ENCODE data around the gene SLU7.
"Not testable (repeated sequence)": the region's sequence is repeated elsewhere in the genome, so short reads cannot be mapped to it uniquely, and the experiment has no call there.

Gene SLU7

DNA sequence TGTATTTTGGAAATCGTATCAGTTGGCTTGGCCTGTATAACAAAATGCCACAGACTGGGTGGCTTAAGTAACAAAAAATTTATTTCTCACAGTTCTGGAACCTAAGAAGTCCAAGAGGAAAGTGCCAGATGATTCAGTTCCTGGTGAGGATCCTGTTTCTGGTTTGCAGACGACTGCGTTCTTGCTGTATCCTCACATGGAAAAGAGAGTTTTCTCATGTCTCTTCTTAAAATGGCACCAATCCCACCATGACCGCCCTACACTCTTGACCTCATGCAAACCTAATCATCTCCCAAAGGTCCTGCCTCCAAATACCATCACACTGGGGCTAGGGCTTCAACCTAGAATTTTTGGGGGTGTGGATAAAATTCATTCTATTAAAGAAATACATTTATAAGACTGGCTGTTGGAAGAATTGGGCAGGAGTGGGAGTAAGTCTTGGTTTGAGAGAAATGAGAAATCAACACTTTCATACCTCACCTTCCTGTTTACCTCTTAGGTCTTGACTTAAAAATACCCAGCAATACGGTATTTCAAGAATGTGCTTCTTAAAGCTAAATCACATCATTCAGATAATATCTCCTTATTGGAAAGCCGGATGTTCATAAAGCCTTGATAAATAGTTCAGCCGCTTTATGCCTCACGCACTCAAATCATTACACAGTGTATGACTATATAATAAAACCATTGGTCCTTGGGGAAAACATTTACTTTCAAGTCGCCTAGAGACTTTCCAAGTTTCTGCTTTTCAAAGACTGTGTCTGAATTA, 31.5 kb upstream of the SLU7 start:
- no peak for DNase-seq (ENCODE audit: low read depth)

DNA sequence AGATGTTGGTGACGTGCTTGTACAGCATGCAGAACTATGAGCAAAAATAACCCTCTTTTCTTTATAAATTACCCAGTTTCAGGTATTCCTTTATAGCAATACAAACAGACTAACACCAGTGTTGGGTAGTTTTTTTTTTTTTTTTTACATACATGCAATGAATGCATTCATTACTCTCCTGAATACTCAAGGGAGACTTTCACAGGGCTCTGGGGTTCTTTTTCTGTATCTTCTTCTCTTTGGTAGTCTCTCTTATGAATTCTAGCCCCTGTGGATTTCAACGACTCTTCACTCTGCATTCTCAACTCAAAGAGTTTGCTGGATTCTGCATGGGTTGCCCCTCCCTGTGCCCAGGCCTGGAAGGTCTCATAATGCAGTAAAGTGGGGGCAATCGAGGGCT, 30.6 kb upstream of the SLU7 start:
- DNase-seq (ENCODE audit: low read depth): no peak

GRCh38 chr5:160448886-160449285, 30.0 kb upstream of the SLU7 start:
- DNase-seq (ENCODE audit: low read depth): no peak

DNA sequence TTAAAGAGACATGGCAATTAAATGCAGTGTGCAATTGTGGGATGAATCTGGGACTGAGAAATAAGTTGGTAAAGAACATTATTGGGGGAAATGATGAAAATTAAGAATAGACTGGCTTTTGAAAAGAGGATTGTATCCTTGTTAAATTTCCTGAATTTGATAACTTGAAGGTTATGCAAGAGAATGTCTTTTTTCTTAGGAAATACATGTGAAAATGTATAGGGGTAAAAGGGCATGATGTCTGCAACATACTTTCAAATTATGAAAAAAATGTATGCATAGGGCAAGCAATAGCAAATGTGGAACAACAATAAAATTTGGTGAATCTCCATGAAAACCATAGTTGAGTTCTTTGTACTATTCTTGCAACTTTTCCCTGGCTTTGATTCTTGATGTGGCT, 26.9 kb upstream of the SLU7 start:
- no peak for DNase-seq (ENCODE audit: low read depth)

DNA sequence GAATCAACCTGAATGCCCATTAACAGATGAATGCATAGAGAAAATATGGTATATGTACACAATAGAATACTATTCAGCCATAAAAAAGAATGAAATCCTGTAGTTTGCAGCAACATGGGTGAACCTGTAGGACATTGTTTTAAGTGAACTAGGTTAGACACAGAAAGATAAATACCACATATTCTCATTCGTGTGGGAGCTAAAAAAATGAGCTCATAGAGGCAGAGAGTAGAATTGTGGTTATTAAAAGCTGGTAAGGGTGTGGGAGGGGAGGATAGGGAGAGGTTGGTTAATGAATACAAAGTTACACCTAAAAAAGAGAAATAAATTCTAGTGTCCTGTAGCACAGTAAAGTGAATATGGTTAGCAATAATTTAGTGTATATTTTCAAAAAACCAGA, 26.3 kb upstream of the SLU7 start:
- no peak for DNase-seq (ENCODE audit: low read depth)

DNA sequence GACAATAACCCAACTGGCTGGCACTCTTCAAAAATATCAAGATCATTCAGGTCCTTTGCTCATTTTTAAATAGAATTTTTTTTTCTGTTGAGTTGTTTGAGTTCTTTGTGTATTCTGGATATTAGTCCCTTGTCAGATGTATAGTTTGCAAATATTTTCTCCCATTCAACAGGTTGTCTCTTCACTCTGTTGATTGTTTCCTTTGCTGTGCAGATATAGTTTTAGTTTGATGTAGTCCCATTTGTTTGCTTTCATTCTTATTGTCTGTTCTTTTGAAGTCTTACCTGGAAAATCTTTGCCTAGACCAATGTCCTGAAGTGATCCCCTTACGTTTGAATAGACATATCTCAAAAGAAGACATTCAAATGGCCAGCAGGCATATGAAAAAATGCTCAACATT, 25.5 kb upstream of the SLU7 start:
- no peak for DNase-seq (ENCODE audit: low read depth)

DNA sequence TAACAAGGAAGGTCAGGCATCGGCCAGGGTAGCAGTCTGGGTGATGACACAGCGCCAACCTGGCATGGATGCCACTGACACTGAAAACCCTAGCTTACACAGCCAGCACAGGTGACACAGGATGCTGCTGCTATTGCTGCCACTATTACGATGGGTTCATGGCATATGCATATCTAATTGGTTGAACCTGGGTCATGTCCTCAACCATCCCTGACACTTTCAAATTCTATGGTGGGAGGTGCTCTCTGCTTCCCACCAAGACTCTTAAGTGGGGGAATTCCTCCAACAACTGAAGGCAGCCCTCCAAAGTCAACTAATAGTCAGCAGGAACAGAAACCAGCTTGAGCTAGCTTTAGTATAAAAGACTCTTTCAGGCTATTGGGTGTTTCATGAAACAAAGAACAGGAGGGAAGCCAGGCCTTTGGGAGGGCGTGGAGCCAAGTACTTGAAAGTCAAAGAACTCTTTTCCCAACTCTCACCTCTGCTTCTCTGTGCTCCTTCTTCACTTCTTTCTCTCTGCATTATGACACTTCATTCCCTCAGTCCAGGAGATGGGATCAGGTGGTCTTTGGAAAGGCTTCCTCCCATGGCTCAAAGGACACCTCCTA, 24.0 kb upstream of the SLU7 start:
- DNase-seq (ENCODE audit: low read depth): no peak

DNA sequence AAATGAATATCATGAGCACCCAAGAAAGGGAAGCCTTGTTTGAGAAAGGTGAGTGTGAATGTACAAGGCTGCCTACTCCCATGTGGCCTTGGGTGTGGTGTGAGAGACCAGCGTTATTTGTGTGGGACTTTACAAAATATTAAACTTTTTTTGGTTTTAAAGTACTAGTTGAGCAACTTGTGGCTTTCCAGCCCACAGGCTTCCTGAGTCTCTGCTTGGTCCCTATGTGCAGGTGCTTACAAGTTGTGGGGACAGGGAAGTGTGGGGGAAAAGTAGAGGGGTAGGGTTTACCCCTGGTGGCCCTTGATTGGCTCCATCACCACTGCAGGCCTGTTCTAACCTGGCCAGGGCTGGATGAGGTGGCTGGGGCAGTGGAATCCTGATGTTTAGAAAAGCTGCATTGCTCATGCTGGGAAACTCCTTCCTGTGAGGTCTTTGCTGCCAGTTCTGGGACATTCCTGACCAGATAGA, 22.5 kb upstream of the SLU7 start:
- DNase-seq (ENCODE audit: low read depth): no peak

GRCh38 chr5:160439205-160439600, 20.3 kb upstream of the SLU7 start:
- DNase-seq (ENCODE audit: low read depth): peak; percentile 87

DNA sequence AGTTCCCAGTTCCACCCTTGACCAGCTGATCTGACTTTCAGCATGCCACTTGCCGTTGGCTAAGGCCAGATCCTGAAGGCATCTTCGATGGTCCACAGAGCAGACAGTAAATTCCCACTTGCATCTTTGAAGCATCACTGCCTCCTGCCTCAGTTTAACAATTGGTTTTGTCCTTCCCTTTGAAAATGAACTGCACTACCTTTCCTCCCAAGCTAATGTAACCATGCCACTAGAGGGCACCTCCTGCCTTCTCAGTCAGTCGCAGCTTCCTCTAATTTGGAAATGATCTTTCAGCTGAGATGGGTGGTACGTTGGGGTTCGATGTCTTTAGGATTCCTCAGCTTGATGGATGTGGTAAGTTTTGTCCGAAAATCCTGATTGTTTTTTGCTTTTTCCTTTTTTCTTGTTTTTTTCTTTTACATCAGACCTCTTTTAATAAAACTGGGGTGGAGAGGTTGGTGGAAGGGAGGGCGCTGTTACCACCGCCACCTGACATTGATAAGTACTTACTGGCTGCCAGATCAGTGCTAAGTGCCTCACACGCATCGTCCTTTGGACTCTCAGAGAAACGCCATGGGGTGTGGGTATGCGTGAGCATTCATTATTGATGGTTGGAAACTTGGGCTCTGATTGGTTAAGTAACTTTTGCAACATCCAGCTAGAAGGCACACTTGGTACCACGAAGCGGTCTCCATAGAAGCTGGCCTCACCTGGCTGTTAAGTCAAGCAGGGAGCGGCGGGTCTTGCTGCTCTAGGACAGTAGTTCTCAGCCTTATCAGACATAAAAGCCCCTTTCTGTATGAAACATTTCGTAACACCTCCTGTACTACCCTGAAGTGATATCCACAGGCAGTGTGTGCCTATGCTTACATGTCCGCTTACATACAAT, 19.7 kb upstream of the SLU7 start:
- DNase-seq (ENCODE audit: low read depth): peak; percentile 34

GRCh38 chr5:160437271-160437670, 18.4 kb upstream of the SLU7 start:
- DNase-seq (ENCODE audit: low read depth): no peak

DNA sequence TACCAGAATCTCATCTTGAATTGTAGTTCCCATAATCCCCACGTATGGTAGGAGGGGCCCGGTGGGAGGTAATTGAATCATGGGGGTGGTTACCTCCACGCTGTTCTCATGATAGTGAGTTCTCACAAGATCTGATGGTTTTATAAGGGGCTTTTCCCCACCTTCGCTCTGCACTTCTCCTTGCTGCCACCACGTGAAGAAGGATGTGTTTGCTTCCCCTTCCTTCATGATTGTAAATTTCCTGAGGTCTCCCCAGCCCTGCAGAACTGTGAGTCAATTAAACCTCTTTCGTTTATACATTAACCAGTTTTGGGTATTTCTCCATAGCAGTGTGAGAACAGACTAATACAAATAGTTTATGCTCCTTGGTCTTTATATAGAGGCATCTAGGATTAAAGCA, 17.8 kb upstream of the SLU7 start:
- not testable (repeated sequence) for DNase-seq (ENCODE audit: low read depth)

DNA sequence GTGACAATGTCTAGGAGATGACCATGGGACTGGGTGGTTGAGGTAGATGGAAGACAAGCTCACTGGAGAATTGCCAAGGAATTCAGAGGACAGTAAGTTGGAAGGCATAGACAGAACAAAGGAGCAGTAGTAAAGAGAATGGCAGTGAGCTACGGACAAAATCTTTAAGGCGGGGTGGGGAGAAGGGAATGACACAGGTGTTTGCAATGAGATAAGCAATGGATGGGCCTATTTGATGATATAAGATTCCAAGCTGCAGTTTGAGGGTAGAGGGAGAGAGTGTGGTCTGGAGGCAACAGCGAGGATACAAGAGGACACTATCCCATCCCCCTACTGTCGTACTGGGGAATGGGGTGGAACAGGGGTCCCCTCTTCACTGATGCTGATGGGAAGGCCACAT, 17.1 kb upstream of the SLU7 start:
- DNase-seq (ENCODE audit: low read depth): no peak

- no peak for DNase-seq (ENCODE audit: low read depth)
Observed at GRCh38 chr5:160435532-160435931, 16.7 kb upstream of the SLU7 start.

DNA sequence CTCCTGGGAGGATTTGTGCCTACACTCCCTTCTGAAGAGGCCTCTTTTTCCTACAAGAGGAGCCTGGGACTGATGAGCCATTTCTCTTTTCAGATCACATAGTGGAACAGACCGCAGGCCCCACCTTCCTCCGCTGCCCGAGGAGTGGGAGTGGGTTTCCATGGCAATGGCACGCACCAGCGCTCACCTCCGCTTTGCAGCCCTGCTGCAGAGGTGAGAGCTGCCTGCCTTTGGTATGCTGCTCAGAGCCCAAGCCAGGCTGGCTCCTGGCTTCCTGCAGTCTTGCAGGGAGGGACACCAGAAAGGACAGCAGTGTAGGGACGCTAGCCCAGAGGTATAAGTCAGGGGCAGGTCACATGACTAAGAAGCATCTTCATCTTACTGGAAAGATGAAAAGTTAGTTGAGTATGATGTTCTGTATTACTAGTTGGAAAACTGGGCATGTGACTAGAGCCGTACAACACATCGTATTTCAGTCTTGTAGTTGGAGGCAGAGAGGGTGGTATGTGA, 15.2 kb upstream of the SLU7 start:
- DNase-seq (ENCODE audit: low read depth): no peak

- DNase-seq (ENCODE audit: low read depth): no peak
Observed at GRCh38 chr5:160432787-160433186, 13.9 kb upstream of the SLU7 start.

- no peak for DNase-seq (ENCODE audit: low read depth)
Observed at GRCh38 chr5:160432196-160432595, 13.3 kb upstream of the SLU7 start.

DNA sequence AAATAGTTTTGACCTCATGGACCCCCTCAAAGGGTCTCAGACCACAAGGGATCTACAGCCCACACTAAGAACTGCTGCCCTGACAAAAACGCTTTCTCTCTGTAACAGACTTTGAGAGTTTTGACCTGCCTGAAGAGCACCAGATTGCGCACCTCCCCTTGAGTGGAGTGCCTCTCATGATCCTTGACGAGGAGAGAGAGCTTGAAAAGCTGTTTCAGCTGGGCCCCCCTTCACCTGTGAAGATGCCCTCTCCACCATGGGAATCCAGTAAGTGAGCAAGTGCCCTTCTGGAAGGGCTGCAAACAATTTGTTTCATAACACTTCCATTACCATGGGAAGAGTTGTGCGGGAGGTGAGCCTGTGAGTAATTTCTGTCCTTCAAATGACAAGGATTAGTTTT, 8.7 kb upstream of the SLU7 start:
- no peak for DNase-seq (ENCODE audit: low read depth)

GRCh38 chr5:160423099-160423498, 4.2 kb upstream of the SLU7 start:
- no peak for DNase-seq (ENCODE audit: low read depth)

- DNase-seq (ENCODE audit: low read depth): peak; percentile 81
Observed at GRCh38 chr5:160421625-160422258, 2.9 kb upstream of the SLU7 start, which contains the start of gene PTTG1. PTTG1 (plus strand) TSS chr5:160421855; CDS start chr5:160422313, 458 bp downstream.

DNA sequence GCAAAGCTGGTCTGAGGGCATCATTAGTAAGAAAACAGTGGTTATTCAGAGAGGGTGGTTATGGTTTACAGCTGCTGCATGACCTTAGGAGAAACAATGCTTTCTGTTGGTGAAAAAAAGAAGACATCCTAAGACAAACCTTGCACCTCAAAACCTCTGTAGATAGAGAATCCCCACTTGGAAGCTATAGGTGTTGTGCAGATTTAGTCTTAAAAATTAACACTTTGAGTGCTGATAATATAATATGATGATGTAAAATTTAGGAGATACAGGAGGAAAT, 1.4 kb upstream of the SLU7 start:
- no peak for DNase-seq (ENCODE audit: low read depth)
